Fibroblast of lung (primary cell): ENCODE data around the gene SLC6A11.

Experiments
- CTCF ChIP-seq, 2 donors: IDR thresholded peaks in 1 of 2; conservative IDR thresholded peaks in 1 of 2; 1 replicate in 1 of 2; 2 replicates in 1 of 2; pipeline ENCODE4 v1.5.1; 2011 to 2012; ENCODE audit warnings: low read length in 2 of 2, control low read depth in 1 of 2, inconsistent platforms in 1 of 2, low read depth in 1 of 2, mild to moderate bottlenecking in 1 of 2
- EZH2 ChIP-seq: IDR thresholded peaks from 2 replicates; pipeline ENCODE4 v1.5.1; 2012; ENCODE audit warnings: low read length, control low read depth, mild to moderate bottlenecking; ENCODE audit errors: missing control alignments

- no peak for TF ChIP-seq CTCF (conservative IDR thresholded peaks at IDR 0.05 in 1 of 2, IDR thresholded peaks at IDR 0.05 in 1 of 2; ENCODE audit: low read depth in 1 of 2, low read length in 2 of 2)
- TF ChIP-seq EZH2 = no peak
Measured at GRCh38 chr3:10841100-10841499, 25.1 kb downstream of the SLC6A11 start.
